ENCODE measurements around the gene KLHL22.
"Not testable (repeated sequence)": the region's sequence is repeated elsewhere in the genome, so short reads cannot be mapped to it uniquely, and the experiment has no call there.

The KLHL22 gene

GRCh38 chr22:20451129-20451778 lies 44.3 kb downstream of the KLHL22 start:
- in situ Hi-C loops (cut with MboI; ENCODE audit: low sequenced_read_pairs): not testable (repeated sequence)

- in situ Hi-C loops (cut with MboI; ENCODE audit: low sequenced_read_pairs): no loop called here
These were observed 45.1 kb downstream of the KLHL22 start for GRCh38 chr22:20450551-20450906.

- in situ Hi-C loops (cut with MboI; ENCODE audit: low sequenced_read_pairs): no loop called here
These were observed 45.6 kb downstream of the KLHL22 start for GRCh38 chr22:20449819-20450550.

- in situ Hi-C loops (cut with MboI; ENCODE audit: low sequenced_read_pairs): no loop called here
These were observed 47.0 kb downstream of the KLHL22 start for GRCh38 chr22:20448630-20449029.

GRCh38 chr22:20446383-20446970 lies 49.1 kb downstream of the KLHL22 start:
- in situ Hi-C loops (cut with MboI; ENCODE audit: low sequenced_read_pairs): no loop called here

- in situ Hi-C loops (cut with MboI; ENCODE audit: low sequenced_read_pairs): no loop called here
These were observed 51.3 kb downstream of the KLHL22 start for GRCh38 chr22:20444325-20444724.

- in situ Hi-C loops (cut with MboI; ENCODE audit: low sequenced_read_pairs): no loop called here
These were observed 52.9 kb downstream of the KLHL22 start for GRCh38 chr22:20442485-20443284.

GRCh38 chr22:20441631-20442484 lies 53.7 kb downstream of the KLHL22 start:
- in situ Hi-C loops (cut with MboI; ENCODE audit: low sequenced_read_pairs): no loop called here

- in situ Hi-C loops (cut with MboI; ENCODE audit: low sequenced_read_pairs): no loop called here
These were observed 54.7 kb downstream of the KLHL22 start for GRCh38 chr22:20440637-20441591.

- in situ Hi-C loops (cut with MboI; ENCODE audit: low sequenced_read_pairs): no loop called here
These were observed 55.5 kb downstream of the KLHL22 start for GRCh38 chr22:20439928-20440575.

- in situ Hi-C loops (cut with MboI; ENCODE audit: low sequenced_read_pairs): no loop called here
These were observed 56.1 kb downstream of the KLHL22 start for GRCh38 chr22:20439556-20439927.

GRCh38 chr22:20438678-20439492 lies 56.7 kb downstream of the KLHL22 start:
- in situ Hi-C loops (cut with MboI; ENCODE audit: low sequenced_read_pairs): no loop called here

- in situ Hi-C loops (cut with MboI; ENCODE audit: low sequenced_read_pairs): no loop called here
These were observed 57.2 kb downstream of the KLHL22 start for GRCh38 chr22:20438427-20438677.

GRCh38 chr22:20437613-20438426 lies 57.8 kb downstream of the KLHL22 start, which contains the start of gene SCARF2:
Gene SCARF2, minus strand, starts transcription at chr22:20437825. Its CDS starts 71 bp downstream, at chr22:20437754.
- in situ Hi-C loops (cut with MboI; ENCODE audit: low sequenced_read_pairs): no loop called here

- in situ Hi-C loops (cut with MboI; ENCODE audit: low sequenced_read_pairs): no loop called here
These were observed 58.6 kb downstream of the KLHL22 start for GRCh38 chr22:20436768-20437612.

GRCh38 chr22:20436307-20436767 lies 59.3 kb downstream of the KLHL22 start:
- in situ Hi-C loops (cut with MboI; ENCODE audit: low sequenced_read_pairs): no loop called here

All from HL-60/S4 treated with retinoic acid at 250 ng/mL for 4 days and 3 days (cell line).